GM10266 (cell line): ENCODE data around the gene HMGCS2.

Source experiments
- DNase-seq: peaks from one replicate; pipeline ENCODE4 v3.0.0; 2012; ENCODE audit errors: extremely low spot score
- TF ChIP-seq, protein P1 (sequence below): IDR thresholded peaks from 2 replicates; pipeline ENCODE4 v1.5.1; 2012; ENCODE audit warnings: mild to moderate bottlenecking, low read depth; ENCODE audit not compliant: control insufficient read depth, insufficient read depth; ENCODE audit errors: missing control alignments

HMGCS2 gene

DNA sequence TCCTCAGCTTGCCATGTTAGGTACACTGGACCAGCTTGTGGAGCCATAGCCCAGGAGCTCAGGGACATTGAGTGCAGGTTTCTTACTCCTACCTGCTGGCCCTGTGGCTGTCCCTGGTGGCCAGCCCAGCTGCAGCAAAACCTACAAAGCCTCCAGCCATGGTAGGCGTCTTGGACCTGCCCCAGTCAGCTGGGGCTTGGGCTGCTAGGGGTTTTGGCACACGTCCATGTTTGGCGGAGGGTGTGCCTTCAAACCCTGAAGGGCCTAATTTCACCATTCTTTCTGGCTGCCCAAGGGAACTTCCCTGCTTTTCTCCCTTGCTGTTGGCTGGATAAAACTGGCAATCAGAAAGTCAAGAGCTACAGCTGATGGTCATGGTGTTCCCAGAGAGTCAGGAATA, 25.4 kb downstream of the HMGCS2 start:
- TF ChIP-seq, protein P1, sequence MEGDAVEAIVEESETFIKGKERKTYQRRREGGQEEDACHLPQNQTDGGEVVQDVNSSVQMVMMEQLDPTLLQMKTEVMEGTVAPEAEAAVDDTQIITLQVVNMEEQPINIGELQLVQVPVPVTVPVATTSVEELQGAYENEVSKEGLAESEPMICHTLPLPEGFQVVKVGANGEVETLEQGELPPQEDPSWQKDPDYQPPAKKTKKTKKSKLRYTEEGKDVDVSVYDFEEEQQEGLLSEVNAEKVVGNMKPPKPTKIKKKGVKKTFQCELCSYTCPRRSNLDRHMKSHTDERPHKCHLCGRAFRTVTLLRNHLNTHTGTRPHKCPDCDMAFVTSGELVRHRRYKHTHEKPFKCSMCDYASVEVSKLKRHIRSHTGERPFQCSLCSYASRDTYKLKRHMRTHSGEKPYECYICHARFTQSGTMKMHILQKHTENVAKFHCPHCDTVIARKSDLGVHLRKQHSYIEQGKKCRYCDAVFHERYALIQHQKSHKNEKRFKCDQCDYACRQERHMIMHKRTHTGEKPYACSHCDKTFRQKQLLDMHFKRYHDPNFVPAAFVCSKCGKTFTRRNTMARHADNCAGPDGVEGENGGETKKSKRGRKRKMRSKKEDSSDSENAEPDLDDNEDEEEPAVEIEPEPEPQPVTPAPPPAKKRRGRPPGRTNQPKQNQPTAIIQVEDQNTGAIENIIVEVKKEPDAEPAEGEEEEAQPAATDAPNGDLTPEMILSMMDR = no peak

DNA sequence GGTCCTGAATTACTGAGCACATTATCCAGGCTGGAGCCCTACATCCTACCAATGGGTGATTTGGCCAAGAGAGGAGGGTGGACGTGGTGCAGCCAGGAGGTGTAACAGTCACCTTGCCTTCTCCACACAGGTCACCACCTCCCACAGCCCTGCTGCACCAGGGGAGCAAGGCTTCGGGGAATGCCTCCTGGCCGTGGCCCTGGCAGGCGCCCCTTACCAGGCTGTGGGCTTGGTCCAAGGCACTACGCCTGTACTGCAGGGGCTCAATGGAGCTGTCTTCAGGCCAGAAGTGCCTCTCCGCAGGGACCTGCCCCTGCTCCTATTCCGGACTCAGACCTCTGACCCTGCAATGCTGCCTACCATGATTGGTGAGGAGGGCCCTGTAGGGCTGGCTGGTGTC, 26.0 kb downstream of the HMGCS2 start:
- DNase-seq = no peak

More for the DNA sequence above, 25.4 kb downstream of the HMGCS2 start:
- DNase-seq = no peak

DNA sequence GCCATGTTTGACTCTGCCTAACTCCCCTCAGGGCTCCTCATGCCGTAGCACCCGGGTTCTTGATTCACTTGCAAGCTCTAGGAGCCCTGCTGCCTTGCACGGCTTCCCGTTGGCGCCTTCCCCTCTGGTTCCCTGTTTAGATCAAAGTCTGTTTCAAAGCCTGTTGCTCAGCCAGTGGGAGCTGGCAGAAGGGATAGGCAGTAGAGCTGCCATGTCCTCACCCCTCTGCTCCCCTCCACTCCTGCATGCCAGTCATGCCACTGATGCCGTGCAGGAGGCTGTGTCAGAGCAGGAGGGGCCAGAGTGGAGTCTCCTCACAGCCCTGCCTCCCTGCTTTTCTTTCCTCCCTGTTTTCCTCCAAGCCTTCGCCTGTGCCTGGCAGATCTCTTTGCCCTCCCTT, 26.5 kb downstream of the HMGCS2 start:
- TF ChIP-seq, protein P1 = no peak
- DNase-seq = no peak

More for the DNA sequence above, 26.0 kb downstream of the HMGCS2 start:
- TF ChIP-seq, protein P1 = no peak

- TF ChIP-seq, protein P1 = no peak
- no peak for DNase-seq
Measured at GRCh38 chr1:119740896-119741780, 27.6 kb downstream of the HMGCS2 start.

- TF ChIP-seq, protein P1 = no peak
- no peak for DNase-seq
Measured at GRCh38 chr1:119740261-119740660, 28.4 kb downstream of the HMGCS2 start.

DNA sequence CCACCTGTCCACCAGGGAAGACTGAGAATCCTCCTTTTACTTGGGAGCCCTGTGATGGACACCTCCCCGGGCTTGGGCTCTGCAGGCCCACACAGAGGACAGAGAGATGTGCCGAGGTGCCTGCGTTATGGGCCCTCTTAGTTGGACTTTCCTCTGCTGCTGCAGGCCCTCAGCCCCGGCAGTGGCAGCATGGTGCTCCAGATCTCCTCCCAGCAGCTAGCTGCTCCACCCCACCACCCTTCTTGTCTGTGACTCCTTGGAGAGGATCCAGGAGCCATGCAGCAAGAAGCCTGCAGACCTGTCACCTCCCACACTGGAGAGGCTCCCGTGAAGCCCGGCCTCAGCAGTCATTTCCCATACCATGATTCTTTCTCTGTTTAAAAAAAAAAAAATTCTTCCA, 29.6 kb downstream of the HMGCS2 start:
- no peak for DNase-seq
- TF ChIP-seq, protein P1 = no peak

DNA sequence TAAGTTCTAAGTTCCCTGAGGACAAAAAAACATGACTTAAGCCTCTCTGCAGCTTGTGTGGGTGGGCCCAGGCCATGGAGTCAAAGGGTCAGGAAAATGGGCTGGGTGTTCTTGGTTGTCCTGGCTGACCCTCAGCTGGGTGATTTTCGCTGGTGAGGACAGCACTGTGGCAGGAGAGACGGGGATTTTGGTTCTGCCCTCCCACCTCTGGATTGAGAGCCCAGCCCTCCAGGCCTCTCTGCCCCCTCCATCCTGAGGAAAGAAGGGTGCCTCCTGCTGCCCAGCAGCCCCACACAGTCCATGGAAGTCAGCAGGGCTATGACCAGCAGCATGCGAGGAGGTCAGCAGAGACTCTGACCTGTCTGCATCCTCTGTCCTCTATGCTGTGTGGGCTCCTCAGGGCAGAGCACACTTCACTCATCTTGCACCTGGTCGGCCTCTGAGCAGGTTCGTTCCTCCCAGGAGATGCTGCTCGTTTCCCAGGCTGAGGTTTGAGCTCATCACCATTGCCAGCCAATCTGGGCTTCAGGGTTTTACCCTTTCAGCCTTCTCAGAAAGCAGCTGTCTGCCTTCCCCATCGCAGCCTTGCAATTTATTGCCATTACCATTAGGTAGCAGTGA, 30.5 kb downstream of the HMGCS2 start:
- TF ChIP-seq, protein P1 = no peak
- DNase-seq = no peak
